ENCODE measurements around the gene TXNL1.

Gene TXNL1

GRCh38 chr18:56632070-56633022 lies 6.0 kb downstream of the TXNL1 start:
- Histone ChIP-seq H3K4me3 (no peak overlapping the region), H3K4me1 (peaks cover 20% of the 10 kb centered on the region), H4K20me1 (peaks cover 100% of the 10 kb centered on the region), H3K9ac (no peak overlapping the region), H3K9me3 (no peaks in the 10 kb centered on the region), H3K27ac (no peak overlapping the region), H3K36me3 (peaks cover 63% of the 10 kb centered on the region), H3K27me3 (no peaks in the 10 kb centered on the region), H3K4me2 (no peak overlapping the region)
- TF ChIP-seq Cebpa-rat (IDR thresholded peaks at IDR 0.05): no peak

DNA sequence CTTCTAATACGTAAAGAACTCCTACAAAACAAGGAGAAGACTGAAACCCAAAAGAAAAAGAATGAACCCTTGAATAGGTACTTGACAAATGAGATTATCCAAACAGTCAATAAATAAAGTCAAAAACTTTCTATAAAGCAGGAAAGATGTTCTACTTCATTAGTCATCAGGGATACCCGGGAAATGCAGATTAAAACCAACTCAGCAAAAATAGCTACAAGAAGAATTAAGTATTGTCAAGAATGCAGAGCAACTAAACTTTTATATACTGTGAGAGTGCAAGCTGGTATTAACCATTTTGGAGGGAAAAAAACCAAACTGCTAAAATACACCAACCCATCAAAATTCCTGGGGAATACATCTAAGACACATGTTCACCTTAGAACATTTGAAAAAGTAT lies 10.4 kb downstream of the TXNL1 start:
- H3K36me3 ChIP-seq: peaks cover 61% of the 10 kb centered on the region
- H3K4me1 ChIP-seq: no peaks in the 10 kb centered on the region
- H3K4me3 ChIP-seq: no peak overlapping the region
- H3K27me3 ChIP-seq: no peaks in the 10 kb centered on the region
- no peaks in the 10 kb centered on the region for H3K9me3 ChIP-seq
- H4K20me1 ChIP-seq: peaks cover 90% of the 10 kb centered on the region
- H3K4me2 ChIP-seq: no peak overlapping the region
- TF ChIP-seq Cebpa-rat (IDR thresholded peaks at IDR 0.05): no peak
- H3K27ac ChIP-seq: no peak overlapping the region
- no peak overlapping the region for H3K9ac ChIP-seq

GRCh38 chr18:56615738-56616520 lies 22.5 kb downstream of the TXNL1 start:
- Histone ChIP-seq H4K20me1 (peaks cover 6% of the 10 kb centered on the region; the same call in 1 of the 2 replicates), H3K36me3 (peaks cover 86% of the 10 kb centered on the region), H3K9me3 (no peaks in the 10 kb centered on the region), H3K4me3 (no peak overlapping the region), H3K27me3 (no peaks in the 10 kb centered on the region), H3K9ac (no peak overlapping the region), H3K4me2 (no peak overlapping the region), H3K27ac (no peak overlapping the region), H3K4me1 (no peaks in the 10 kb centered on the region)
- TF ChIP-seq Cebpa-rat (IDR thresholded peaks at IDR 0.05): no peak

DNA sequence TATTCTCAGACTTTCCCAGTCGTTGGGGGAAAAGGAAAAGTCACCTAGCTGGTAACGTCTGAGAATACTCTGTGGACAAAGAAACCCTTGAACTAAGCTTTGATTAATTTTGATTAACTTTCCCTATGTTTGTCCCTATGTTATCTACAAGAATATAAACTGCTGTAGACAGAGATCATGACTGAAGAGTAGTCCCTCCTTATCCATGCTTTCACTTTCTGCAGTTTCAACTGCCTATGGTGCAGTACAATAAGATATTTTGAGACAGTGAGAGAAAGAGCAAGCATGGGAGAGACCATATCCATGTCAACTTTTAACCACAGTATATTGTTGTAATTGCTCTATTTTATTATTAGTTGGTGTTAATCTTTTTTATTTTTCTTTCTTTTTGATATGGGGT lies 31.8 kb downstream of the TXNL1 start:
- Histone ChIP-seq H4K20me1 (no peaks in the 10 kb centered on the region), H3K4me1 (no peaks in the 10 kb centered on the region), H3K27ac (no peak overlapping the region), H3K4me3 (no peak overlapping the region), H3K9me3 (no peaks in the 10 kb centered on the region), H3K4me2 (no peak overlapping the region), H3K9ac (no peak overlapping the region), H3K27me3 (no peaks in the 10 kb centered on the region), H3K36me3 (peaks cover 76% of the 10 kb centered on the region)
- no peak for TF ChIP-seq Cebpa-rat (IDR thresholded peaks at IDR 0.05)

DNA sequence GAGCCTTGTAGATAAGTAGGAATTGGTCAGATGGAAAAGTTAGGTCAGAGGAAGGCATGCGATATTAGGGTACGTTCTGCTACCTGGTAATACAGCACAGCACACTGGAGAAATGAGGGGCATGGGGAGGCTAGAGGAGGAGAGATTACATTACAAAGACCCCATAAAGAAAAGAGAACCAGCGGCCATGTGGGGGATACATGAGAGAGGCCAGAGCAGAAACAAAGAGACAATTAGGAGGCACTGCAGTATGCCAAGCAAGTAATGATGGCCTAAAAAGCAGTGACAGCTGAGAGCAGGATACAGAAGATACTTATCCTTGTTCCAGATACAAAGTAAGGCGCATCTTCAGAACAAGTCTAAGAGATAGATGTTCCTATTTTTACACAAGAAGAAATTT lies 40.0 kb downstream of the TXNL1 start:
- Histone ChIP-seq H3K4me3 (no peak overlapping the region), H3K27ac (no peak overlapping the region), H3K4me1 (no peaks in the 10 kb centered on the region), H3K4me2 (no peak overlapping the region), H3K9me3 (peaks cover 8% of the 10 kb centered on the region), H4K20me1 (no peaks in the 10 kb centered on the region), H3K9ac (no peak overlapping the region), H3K27me3 (no peaks in the 10 kb centered on the region), H3K36me3 (peaks cover 16% of the 10 kb centered on the region)
- no peak for TF ChIP-seq Cebpa-rat (IDR thresholded peaks at IDR 0.05)

GRCh38 chr18:56593906-56594305 lies 44.5 kb downstream of the TXNL1 start:
- H4K20me1 ChIP-seq: no peaks in the 10 kb centered on the region
- peaks cover 12% of the 10 kb centered on the region for H3K9me3 ChIP-seq
- no peaks in the 10 kb centered on the region for H3K4me1 ChIP-seq
- H3K27ac ChIP-seq: no peak overlapping the region
- no peaks in the 10 kb centered on the region for H3K27me3 ChIP-seq
- H3K4me3 ChIP-seq: no peak overlapping the region
- no peak overlapping the region for H3K4me2 ChIP-seq
- H3K36me3 ChIP-seq: no peaks in the 10 kb centered on the region
- TF ChIP-seq Cebpa-rat (IDR thresholded peaks at IDR 0.05): no peak
- H3K9ac ChIP-seq: no peak overlapping the region

GRCh38 chr18:56580026-56580425 lies 58.4 kb downstream of the TXNL1 start:
- H3K4me3 ChIP-seq: no peak overlapping the region
- no peaks in the 10 kb centered on the region for H3K36me3 ChIP-seq
- H3K4me1 ChIP-seq: no peaks in the 10 kb centered on the region
- TF ChIP-seq Cebpa-rat (IDR thresholded peaks at IDR 0.05): no peak
- no peaks in the 10 kb centered on the region for H4K20me1 ChIP-seq
- H3K9ac ChIP-seq: no peak overlapping the region
- no peak overlapping the region for H3K27ac ChIP-seq
- 0 out of 2 replicates have a peak, but pooled peaks cover 9% of the 10 kb centered on the region for H3K9me3 ChIP-seq
- no peaks in the 10 kb centered on the region for H3K27me3 ChIP-seq
- no peak overlapping the region for H3K4me2 ChIP-seq

GRCh38 chr18:56579451-56579850 lies 58.9 kb downstream of the TXNL1 start:
- TF ChIP-seq Cebpa-rat (IDR thresholded peaks at IDR 0.05): no peak
- Histone ChIP-seq H3K4me1 (no peaks in the 10 kb centered on the region), H4K20me1 (no peaks in the 10 kb centered on the region), H3K27me3 (no peaks in the 10 kb centered on the region), H3K9me3 (0 out of 2 replicates have a peak, but pooled peaks cover 9% of the 10 kb centered on the region), H3K36me3 (no peaks in the 10 kb centered on the region), H3K4me2 (no peak overlapping the region), H3K27ac (no peak overlapping the region), H3K9ac (no peak overlapping the region), H3K4me3 (no peak overlapping the region)

DNA sequence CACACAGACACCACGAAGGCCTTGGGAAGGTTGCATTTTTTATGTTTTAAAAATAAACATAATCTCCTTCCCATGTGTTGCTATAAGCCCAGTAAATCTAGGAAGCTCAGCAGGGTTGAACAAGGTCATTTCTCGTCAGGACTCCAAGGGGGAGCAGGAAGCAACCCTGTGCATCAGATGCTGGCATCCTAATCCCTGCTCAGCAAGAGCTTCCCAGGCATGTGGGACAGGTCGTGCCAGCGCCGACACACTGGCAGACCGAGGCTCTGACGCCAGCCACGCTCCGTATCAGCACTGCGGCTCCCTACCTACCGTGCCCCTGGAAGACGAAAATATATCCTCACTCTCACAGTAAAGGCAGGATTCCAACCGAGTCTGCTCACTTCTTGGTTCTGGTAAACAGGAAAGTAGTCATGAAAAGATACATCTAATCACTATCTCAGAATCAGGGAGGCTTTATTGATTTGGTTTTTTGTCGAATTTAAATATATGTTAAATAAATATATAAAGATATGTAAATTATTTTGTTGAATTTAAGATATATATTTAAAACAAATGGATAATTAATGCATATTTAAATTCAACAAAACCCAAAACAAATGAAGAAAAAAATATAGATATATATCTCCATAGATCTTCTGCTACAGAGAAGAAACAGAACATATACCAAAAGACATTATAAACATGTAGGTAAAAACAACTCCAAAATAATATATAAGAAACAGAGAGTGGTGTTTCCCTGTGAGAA lies 61.4 kb downstream of the TXNL1 start:
- H3K4me2 ChIP-seq: no peak overlapping the region
- no peak overlapping the region for H3K9ac ChIP-seq
- H4K20me1 ChIP-seq: no peaks in the 10 kb centered on the region
- TF ChIP-seq Cebpa-rat (IDR thresholded peaks at IDR 0.05): no peak
- no peak overlapping the region for H3K4me3 ChIP-seq
- H3K27ac ChIP-seq: no peak overlapping the region
- H3K4me1 ChIP-seq: no peaks in the 10 kb centered on the region
- no peaks in the 10 kb centered on the region for H3K27me3 ChIP-seq
- H3K36me3 ChIP-seq: no peaks in the 10 kb centered on the region
- peaks cover 23% of the 10 kb centered on the region for H3K9me3 ChIP-seq

Data from BLaER1 (cell line).